Central memory CD8-positive, alpha-beta T cell (primary cell): Measurements from ENCODE around the gene COQ4.
"Not testable (repeated sequence)": the region's sequence is repeated elsewhere in the genome, so short reads cannot be mapped to it uniquely, and the experiment has no call there.

Experiments used
- ATAC-seq: fragments of 150-1000 bp; cut with Tn5 transposase; replicated peaks from 2 replicates; pipeline ENCODE4 v1.10.0; 2022; ENCODE audit warnings: mild to moderate bottlenecking, moderate FRiP score, moderate number of reproducible peaks; ENCODE audit not compliant: poor library complexity, severe bottlenecking; ENCODE audit errors: extremely low read depth
- DNase-seq, 2 donors: peaks; one replicate each; pipeline ENCODE4 v3.0.0; 2021; ENCODE audit warnings: low spot score in 2 of 2
- H3K27ac Mint-ChIP-seq: one replicate; pipeline ENCODE4 v1.8.0; 2022; ENCODE audit warnings: low read depth, mild to moderate bottlenecking, moderate library complexity, mixed read lengths
- H3K27me3 Mint-ChIP-seq: one replicate; pipeline ENCODE4 v1.8.0; 2022; ENCODE audit warnings: mixed read lengths
- H3K36me3 Mint-ChIP-seq: one replicate; pipeline ENCODE4 v1.8.0; 2022; ENCODE audit warnings: mild to moderate bottlenecking, moderate library complexity, mixed read lengths; ENCODE audit not compliant: insufficient read depth
- H3K4me1 Mint-ChIP-seq: one replicate; pipeline ENCODE4 v1.8.0; 2022; ENCODE audit warnings: mixed read lengths
- H3K4me3 Mint-ChIP-seq: one replicate; pipeline ENCODE4 v1.8.0; 2022; ENCODE audit warnings: mild to moderate bottlenecking, moderate library complexity, mixed read lengths
- H3K9me3 Mint-ChIP-seq: one replicate; pipeline ENCODE4 v1.8.0; 2022; ENCODE audit warnings: mixed read lengths

COQ4 gene

GRCh38 chr9:128322404-128323211, at the start of gene COQ4, which contains the start of gene TRUB2:
TSS of gene COQ4 (plus strand) at chr9:128322839. CDS start at chr9:128322859, 20 bp downstream.
TSS of gene TRUB2 (minus strand) at chr9:128322447. CDS start at chr9:128322408, 39 bp downstream.
- peak; percentile 91 for ATAC-seq
- Mint-ChIP-seq H3K36me3 (peaks cover 16% of the 10 kb centered on the region), H3K9me3 (no peaks in the 10 kb centered on the region)

GRCh38 chr9:128274245-128274644, 48.4 kb upstream of the COQ4 start:
- H3K27ac Mint-ChIP-seq, result peak overlapping the region; percentile 98
- no peaks in the 10 kb centered on the region for H3K27me3 Mint-ChIP-seq
- H3K4me1 Mint-ChIP-seq, result peaks cover 34% of the 10 kb centered on the region
- peak overlapping the region; percentile 94 for H3K4me3 Mint-ChIP-seq
- H3K9me3 Mint-ChIP-seq, result no peaks in the 10 kb centered on the region
- H3K36me3 Mint-ChIP-seq, result peaks cover 20% of the 10 kb centered on the region
- DNase-seq, result no peak
- ATAC-seq, result no peak

More at GRCh38 chr9:128322404-128323211, at the start of gene COQ4, which contains the start of gene TRUB2:
- Mint-ChIP-seq H3K27me3 (no peaks in the 10 kb centered on the region), H3K4me3 (peak within 1 kb of the TSS; percentile 90), H3K4me1 (peaks cover 20% of the 10 kb centered on the region), H3K27ac (peak within 1 kb of the TSS; percentile 93)
- peak; percentile 85 to 91 for DNase-seq

GRCh38 chr9:128275198-128276007, 47.2 kb upstream of the COQ4 start, which contains the start of gene GOLGA2:
TSS of gene GOLGA2 (minus strand) at chr9:128276007. CDS start at chr9:128275976, 31 bp downstream.
- peaks cover 34% of the 10 kb centered on the region for H3K4me1 Mint-ChIP-seq
- H3K27me3 Mint-ChIP-seq, result no peaks in the 10 kb centered on the region
- peaks cover 18% of the 10 kb centered on the region for H3K36me3 Mint-ChIP-seq
- DNase-seq (no peak), ATAC-seq (peak; percentile 55)
- no peaks in the 10 kb centered on the region for H3K9me3 Mint-ChIP-seq
- peak within 1 kb of the TSS; percentile 94 for H3K4me3 Mint-ChIP-seq
- peak within 1 kb of the TSS; percentile 98 for H3K27ac Mint-ChIP-seq

DNA sequence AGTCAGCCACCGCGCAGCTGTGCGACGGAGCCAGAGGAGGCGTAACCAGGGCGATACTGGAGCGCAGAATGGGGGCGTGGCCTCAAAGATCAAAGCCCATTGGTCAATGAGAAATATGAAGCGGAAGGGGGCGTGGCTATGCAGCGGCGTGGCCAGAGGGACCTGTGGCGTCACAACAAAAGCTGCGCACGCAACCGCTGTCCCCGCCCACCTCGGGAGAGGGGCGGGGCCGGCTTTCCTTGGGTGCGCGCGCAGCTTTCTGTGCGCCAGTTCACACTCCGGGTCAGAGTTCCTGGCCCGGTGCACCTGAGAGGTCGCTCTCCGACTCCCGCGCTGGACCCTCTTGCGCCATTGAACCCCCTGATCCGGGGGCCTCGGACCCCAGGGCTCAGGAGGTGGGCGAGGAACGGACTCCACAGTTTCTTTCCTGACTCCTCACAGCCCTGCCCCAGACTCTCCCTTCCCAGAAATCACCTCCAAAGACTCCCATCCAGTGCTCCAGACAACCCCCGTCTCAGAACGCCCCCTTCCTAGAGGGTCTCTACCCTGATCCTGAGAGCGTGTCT, 46.5 kb upstream of the COQ4 start, which contains the start of gene SWI5:
Gene SWI5 (plus strand): TSS at position 269 of the 566 bp plus-strand sequence.
- Mint-ChIP-seq H3K4me3 (peak within 1 kb of the TSS; percentile 94), H3K4me1 (peaks cover 34% of the 10 kb centered on the region), H3K9me3 (no peaks in the 10 kb centered on the region), H3K36me3 (peaks cover 20% of the 10 kb centered on the region), H3K27ac (peak within 1 kb of the TSS; percentile 98), H3K27me3 (no peaks in the 10 kb centered on the region)
- DNase-seq, result peak; percentile 99
- peak; percentile 99 for ATAC-seq

GRCh38 chr9:128276574-128277270, 45.9 kb upstream of the COQ4 start:
- H3K4me3 Mint-ChIP-seq, result peak overlapping the region; percentile 94
- peaks cover 20% of the 10 kb centered on the region for H3K36me3 Mint-ChIP-seq
- peak overlapping the region; percentile 98 for H3K27ac Mint-ChIP-seq
- no peaks in the 10 kb centered on the region for H3K9me3 Mint-ChIP-seq
- no peaks in the 10 kb centered on the region for H3K27me3 Mint-ChIP-seq
- ATAC-seq, result no peak
- peaks cover 34% of the 10 kb centered on the region for H3K4me1 Mint-ChIP-seq
- no peak for DNase-seq

DNA sequence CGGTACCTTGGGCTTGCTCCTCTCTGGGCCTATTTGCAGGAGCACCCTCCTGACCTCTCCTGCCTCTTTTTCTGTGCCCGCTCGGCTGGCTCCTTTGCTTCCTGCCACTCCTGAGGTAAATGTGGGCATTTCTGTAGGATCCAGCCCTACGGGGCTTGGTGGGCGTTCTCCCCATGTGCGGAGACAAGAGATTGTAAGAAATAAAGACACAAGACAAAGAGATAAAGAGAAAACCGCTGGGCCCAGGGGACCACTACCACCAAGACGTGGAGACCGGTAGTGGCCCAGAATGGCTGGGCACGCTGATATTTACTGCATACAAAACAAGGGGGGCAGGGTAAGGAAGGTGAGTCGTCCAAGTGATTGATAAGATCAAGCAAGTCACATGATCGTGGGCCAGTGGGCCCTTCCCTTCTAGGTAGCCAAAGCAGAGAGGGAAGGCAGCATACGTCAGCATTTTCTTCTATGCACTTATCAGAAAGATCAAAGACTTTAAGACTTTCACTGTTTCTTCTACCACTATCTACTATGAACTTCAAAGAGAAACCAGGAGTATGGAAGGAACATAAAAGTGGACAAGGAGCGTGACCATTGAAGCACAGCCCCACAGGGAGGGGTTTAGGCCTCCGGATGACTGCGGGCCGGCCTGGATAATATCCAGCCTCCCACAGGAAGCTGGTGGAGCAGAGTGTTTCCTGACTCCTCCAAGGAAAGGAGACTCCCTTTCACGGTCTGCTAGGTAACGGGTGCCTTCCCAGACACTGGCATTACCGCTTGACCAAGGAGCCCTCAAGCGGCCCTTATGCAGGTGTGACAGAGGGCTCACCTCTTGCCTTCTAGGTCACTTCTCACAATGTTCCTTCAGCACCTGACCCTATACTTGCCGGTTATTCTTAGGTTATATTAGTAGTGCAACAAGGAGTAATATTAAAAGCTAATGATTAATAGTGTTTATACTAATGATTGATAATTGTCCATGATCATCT, 43.3 kb upstream of the COQ4 start:
- H3K27ac Mint-ChIP-seq, result not testable (repeated sequence)
- peaks cover 26% of the 10 kb centered on the region for H3K4me1 Mint-ChIP-seq

GRCh38 chr9:128280084-128280622, 42.5 kb upstream of the COQ4 start:
- Mint-ChIP-seq H3K27ac (no peak overlapping the region), H3K27me3 (no peaks in the 10 kb centered on the region), H3K4me1 (peaks cover 18% of the 10 kb centered on the region), H3K9me3 (no peaks in the 10 kb centered on the region), H3K36me3 (peaks cover 18% of the 10 kb centered on the region), H3K4me3 (no peak overlapping the region)
- no peak for DNase-seq
- no peak for ATAC-seq

More for the DNA sequence above, 43.3 kb upstream of the COQ4 start:
- H3K9me3 Mint-ChIP-seq, ATAC-seq, DNase-seq, H3K27me3 Mint-ChIP-seq, H3K4me3 Mint-ChIP-seq: not testable (repeated sequence)
- H3K36me3 Mint-ChIP-seq, result peaks cover 20% of the 10 kb centered on the region

GRCh38 chr9:128282500-128282899, 40.1 kb upstream of the COQ4 start:
- DNase-seq (no peak), ATAC-seq (no peak)
- no peak overlapping the region for H3K27ac Mint-ChIP-seq
- peaks cover 6% of the 10 kb centered on the region for H3K36me3 Mint-ChIP-seq
- H3K4me1 Mint-ChIP-seq, result peaks cover 1% of the 10 kb centered on the region
- no peaks in the 10 kb centered on the region for H3K27me3 Mint-ChIP-seq
- no peak overlapping the region for H3K4me3 Mint-ChIP-seq
- H3K9me3 Mint-ChIP-seq, result no peaks in the 10 kb centered on the region

DNA sequence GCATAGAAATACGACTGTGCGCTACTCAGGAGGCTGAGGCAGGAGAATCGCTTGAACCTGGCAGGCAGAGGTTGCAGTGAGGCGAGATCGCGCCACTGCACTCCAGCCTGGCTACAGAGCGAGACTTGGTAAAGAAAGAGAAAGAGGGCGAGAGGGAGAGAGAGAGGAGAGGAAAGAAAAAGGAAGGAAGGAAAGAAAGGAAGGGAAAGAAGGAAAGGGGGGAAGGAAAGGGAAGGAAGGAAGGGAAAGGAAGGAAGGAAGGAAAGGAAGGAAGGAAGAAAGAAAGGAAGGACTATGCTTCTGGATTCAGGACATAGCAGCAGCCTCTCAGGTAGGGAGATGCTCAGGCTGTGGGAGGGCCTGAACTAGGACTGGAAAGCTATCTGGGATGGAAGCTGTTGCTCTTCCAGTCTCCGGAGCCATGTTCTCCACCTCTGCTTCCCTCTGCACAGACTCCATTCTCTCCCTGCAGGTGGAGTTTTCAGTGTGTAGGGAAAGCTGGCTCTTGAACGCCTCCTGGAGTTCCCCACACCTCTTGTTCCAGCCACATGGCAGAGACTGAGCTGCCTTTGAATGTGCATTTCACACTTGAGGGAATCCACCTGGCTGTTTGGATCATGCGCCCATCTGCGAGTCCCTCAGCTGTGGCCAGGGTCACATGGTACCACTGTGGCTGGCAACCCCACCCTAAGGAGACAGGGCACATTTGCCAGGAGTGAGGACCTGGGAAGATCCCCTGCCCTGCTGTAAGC, 37.4 kb upstream of the COQ4 start:
- Mint-ChIP-seq H3K36me3 (peaks cover 6% of the 10 kb centered on the region), H3K9me3 (no peaks in the 10 kb centered on the region), H3K27ac (no peak overlapping the region), H3K27me3 (no peaks in the 10 kb centered on the region), H3K4me1 (no peaks in the 10 kb centered on the region), H3K4me3 (no peak overlapping the region)
- no peak for DNase-seq
- no peak for ATAC-seq

- H3K9me3 Mint-ChIP-seq, result no peaks in the 10 kb centered on the region
- no peak for DNase-seq
These were observed 36.2 kb upstream of the COQ4 start for GRCh38 chr9:128286440-128286839.

More at GRCh38 chr9:128286440-128286839, 36.2 kb upstream of the COQ4 start:
- H3K27me3 Mint-ChIP-seq, result no peaks in the 10 kb centered on the region
- no peaks in the 10 kb centered on the region for H3K4me1 Mint-ChIP-seq
- no peak for ATAC-seq
- no peak overlapping the region for H3K27ac Mint-ChIP-seq
- H3K4me3 Mint-ChIP-seq, result no peak overlapping the region
- peaks cover 4% of the 10 kb centered on the region for H3K36me3 Mint-ChIP-seq
